GM21576 (cell line): ENCODE results near the gene CHMP6.
"Not testable (repeated sequence)": the region's sequence is repeated elsewhere in the genome, so short reads cannot be mapped to it uniquely, and the experiment has no call there.

ENCODE experiments used
- ATAC-seq: cut with Tn5 transposase; IDR thresholded peaks from one replicate; pipeline ENCODE4 v1.9.1; 2021; ENCODE audit warnings: mild to moderate bottlenecking, moderate library complexity; ENCODE audit not compliant: unreplicated experiment

The CHMP6 gene

DNA sequence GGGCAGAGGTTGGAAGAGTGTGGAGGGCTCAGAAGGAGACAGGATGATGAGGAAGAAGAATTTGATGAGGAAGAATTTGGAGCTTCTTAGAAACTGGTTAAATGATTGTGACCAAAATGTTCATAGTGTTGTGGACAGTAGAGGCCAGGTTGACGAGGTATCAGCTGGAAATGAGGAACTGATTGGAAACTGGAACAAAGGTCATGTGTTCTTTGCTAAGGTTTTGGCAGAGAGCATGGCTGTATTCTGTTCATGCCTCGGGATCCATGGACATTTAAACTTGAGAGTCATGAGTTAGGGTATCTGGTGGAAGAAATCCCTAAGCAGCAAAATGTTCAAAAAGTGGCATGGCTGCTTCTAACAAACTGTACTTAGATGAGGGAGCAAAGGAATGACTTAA, 19.3 kb downstream of the CHMP6 start:
- ATAC-seq = no peak

DNA sequence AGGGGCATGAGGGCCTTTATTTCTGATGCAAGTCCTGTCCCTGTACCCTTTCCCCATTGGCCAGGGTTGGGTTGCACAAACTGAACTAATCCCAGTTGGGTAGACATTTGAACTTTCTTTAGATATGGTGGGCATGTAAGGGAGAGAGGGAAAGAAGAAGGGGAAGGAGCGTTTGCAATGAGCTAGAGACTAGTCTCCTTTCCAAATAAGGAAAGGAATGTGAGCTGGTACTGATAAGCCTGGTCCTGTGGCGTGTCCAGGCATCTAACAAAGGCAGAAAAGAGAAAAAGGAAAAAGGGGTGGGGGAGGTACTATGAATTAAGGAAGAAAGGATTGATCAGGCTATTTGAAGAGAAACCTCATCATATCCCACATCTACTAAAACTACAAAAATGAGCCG, 20.3 kb downstream of the CHMP6 start:
- ATAC-seq = no peak

GRCh38 chr17:81012574-81013447, 21.2 kb downstream of the CHMP6 start:
- ATAC-seq = no peak

- ATAC-seq = no peak
These were observed 22.0 kb downstream of the CHMP6 start for GRCh38 chr17:81013642-81014041.

DNA sequence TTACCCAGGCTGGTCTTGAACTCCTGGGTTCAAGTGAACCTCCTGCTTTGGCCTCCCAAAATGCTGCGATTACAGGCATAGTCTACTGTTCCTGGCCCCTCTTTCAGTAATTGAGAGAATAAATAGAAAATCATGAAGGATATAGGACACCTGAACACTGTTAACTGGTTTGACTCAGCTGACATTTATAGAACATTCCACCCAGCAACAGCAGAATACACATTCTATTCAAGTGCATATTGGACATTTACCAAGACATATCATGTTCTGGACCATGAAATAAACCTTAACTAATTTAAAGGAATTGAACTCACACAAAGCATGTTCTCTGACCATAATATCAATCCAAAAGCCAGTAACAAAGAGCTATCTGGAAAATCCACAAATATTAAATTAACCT, 23.5 kb downstream of the CHMP6 start:
- ATAC-seq = no peak

DNA sequence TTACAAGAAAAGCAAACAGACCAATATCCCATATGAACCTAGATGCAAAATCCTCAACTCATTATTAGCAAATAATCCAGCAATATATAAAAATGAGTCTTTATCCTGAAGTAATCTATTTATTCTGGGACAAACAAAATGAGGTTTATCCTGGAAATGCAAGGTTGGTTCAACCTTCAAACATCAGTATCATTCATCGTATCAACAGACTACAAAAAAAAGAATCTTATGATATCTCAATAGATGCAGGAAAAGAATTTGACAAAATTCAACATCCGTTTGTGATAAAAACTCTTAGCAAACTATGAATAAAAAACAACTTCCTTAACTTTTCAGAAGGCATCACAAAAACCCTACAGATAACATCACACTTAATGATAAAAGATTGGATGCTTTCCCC, 24.9 kb downstream of the CHMP6 start:
- ATAC-seq = no peak

GRCh38 chr17:81017330-81017729, 25.7 kb downstream of the CHMP6 start:
- not testable (repeated sequence) for ATAC-seq

- ATAC-seq = no peak
These were observed 26.6 kb downstream of the CHMP6 start for GRCh38 chr17:81018044-81018802.

- ATAC-seq = no peak
These were observed 28.2 kb downstream of the CHMP6 start for GRCh38 chr17:81019563-81020442.

DNA sequence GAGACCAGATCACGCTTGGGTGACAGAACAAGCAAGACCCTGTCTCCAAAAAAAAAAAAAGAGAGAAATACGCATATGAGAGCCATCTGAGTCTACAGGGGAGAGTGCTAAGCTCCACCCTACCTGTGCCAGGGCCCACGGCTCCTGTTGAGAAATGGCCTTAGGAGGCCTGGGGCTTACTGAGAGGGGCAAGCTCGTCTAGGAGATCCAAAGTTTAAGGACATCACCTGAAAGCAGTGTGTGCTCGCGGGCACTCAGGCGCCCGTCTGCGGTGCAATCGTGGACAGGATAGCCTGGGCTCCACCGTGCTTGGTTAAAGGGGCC, 28.8 kb downstream of the CHMP6 start:
- ATAC-seq = no peak

DNA sequence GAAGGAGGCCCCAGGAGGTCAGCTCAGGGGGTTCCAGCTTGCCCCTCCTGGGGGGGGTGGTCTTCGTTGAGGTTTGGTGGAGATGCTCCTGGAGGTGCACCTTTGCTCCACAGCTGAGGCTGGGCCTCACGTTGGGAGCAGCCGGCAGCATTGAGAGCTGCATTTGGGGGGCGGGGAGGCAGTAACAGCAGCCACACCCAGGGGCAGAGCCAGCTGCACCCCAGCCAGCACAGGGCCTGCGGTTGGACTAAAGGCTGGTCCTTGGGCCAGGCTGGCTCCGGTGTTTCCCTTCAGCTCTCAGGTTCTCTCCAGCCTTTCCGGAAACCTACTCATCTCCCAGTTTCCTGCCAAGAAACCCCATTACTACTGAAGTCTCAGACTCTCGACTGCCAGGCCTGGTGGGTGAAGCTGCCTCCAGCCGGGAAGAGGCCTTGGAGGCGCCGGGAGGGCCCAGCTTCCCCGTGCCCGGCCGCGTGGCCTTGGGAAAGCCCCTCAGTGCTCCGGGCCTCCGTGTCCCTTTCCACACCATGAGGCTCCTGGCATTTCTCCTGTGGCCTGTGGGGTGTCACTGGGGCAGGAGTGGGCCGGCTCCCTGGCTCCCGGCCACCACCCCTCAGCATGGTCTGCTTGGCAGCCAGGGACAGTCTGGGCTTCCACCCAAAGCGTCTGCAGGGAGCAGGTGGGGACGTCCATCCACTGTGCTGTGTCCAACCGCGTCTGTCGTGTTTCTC, 29.3 kb downstream of the CHMP6 start:
- ATAC-seq = no peak

GRCh38 chr17:81021531-81022343, 30.1 kb downstream of the CHMP6 start:
- no peak for ATAC-seq

GRCh38 chr17:81022344-81022676, 30.7 kb downstream of the CHMP6 start:
- no peak for ATAC-seq

GRCh38 chr17:81025065-81025740, 33.6 kb downstream of the CHMP6 start:
- ATAC-seq = no peak

DNA sequence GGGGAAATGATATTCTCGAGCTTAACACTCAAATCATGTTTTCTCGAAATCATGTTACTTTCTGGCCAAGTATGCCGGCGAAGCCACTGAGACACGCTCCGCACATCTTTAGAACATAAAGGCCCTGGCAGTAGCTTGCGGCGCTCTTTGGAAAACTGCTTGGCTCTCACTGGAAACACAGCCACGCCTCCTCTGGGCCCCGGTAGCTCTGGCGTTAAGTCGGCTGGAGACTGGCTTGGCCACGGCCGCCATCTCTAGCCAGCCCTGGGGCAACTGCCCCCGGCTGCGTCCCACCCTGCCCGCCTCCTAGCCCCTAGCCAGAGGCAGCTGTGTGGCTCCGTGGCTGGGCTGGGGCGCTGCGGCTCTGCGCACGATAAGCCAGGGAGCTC, 34.1 kb downstream of the CHMP6 start:
- no peak for ATAC-seq

GRCh38 chr17:81026266-81027036, 34.8 kb downstream of the CHMP6 start:
- no peak for ATAC-seq

GRCh38 chr17:81027038-81027437, 35.4 kb downstream of the CHMP6 start:
- no peak for ATAC-seq

GRCh38 chr17:81027591-81028505, 36.2 kb downstream of the CHMP6 start:
- no peak for ATAC-seq
